Skeletal muscle tissue (tissue), 4 donors: ENCODE results near the gene ST6GALNAC3. TPM values are rescaled to one million over a fixed set of nuclear protein-coding genes. Genes with fewer than 3 reads are reported as not detected.

Experiments
- H3K27ac ChIP-seq: one replicate; pipeline ENCODE4 v1.7.0; 2013; ENCODE audit warnings: mild to moderate bottlenecking, low read depth, low read length, inconsistent platforms
- H3K27me3 ChIP-seq, 3 donors: one replicate each; pipeline ENCODE4 v1.7.0; 2013; ENCODE audit warnings: low read length in 3 of 3; ENCODE audit not compliant: control insufficient read depth in 3 of 3, insufficient read depth in 3 of 3
- H3K36me3 ChIP-seq, 3 donors: one replicate each; pipeline ENCODE4 v1.7.0; 2013; ENCODE audit warnings: low read length in 3 of 3; ENCODE audit not compliant: control insufficient read depth in 3 of 3, insufficient read depth in 3 of 3
- H3K4me1 ChIP-seq, 3 donors: one replicate each; pipeline ENCODE4 v1.7.0; 2013; ENCODE audit warnings: low read length in 3 of 3, mild to moderate bottlenecking in 3 of 3; ENCODE audit not compliant: control insufficient read depth in 3 of 3, insufficient read depth in 3 of 3
- H3K4me3 ChIP-seq, 3 donors: one replicate each; pipeline ENCODE4 v1.7.0; 2013; ENCODE audit warnings: low read length in 3 of 3
- H3K9ac ChIP-seq, 3 donors: one replicate each; pipeline ENCODE4 v1.7.0; 2013; ENCODE audit warnings: low read length in 3 of 3, mild to moderate bottlenecking in 3 of 3, moderate library complexity in 2 of 3, low read depth in 1 of 3
- H3K9me3 ChIP-seq, 3 donors: one replicate each; pipeline ENCODE4 v1.7.0; 2013; ENCODE audit warnings: low read length in 3 of 3; ENCODE audit not compliant: control insufficient read depth in 3 of 3
- total RNA-seq: library from RNA; depleted of rRNA; stranded (reverse); fragments of >200 nt; gene quantifications from one replicate; pipeline ENCODE4 v1.2.3, GENCODE V29; 2014
- donor health status: Osteomylitis.

The ST6GALNAC3 gene
- total RNA-seq, 1 donor from 2014 or later, result 3.7 TPM

- Histone ChIP-seq H3K27me3 (no peaks in the 10 kb centered on the region), H3K4me1 (peaks cover 0 to 2% (median 0%) of the 10 kb centered on the region in 3 donors), H3K4me3 (no peak overlapping the region), H3K36me3 (no peaks in the 10 kb centered on the region), H3K9me3 (no peaks in the 10 kb centered on the region), H3K9ac (no peak overlapping the region), H3K27ac (no peak overlapping the region)
Observed at GRCh38 chr1:76227621-76228020, 153.1 kb downstream of the ST6GALNAC3 start.

GRCh38 chr1:76229279-76230005 is 154.9 kb downstream of the ST6GALNAC3 start:
- peaks cover 0 to 2% (median 0%) of the 10 kb centered on the region in 3 donors for H3K4me1 ChIP-seq
- no peak overlapping the region for H3K27ac ChIP-seq
- no peaks in the 10 kb centered on the region for H3K36me3 ChIP-seq
- no peaks in the 10 kb centered on the region for H3K27me3 ChIP-seq
- no peak overlapping the region for H3K4me3 ChIP-seq
- no peak overlapping the region for H3K9ac ChIP-seq
- H3K9me3 ChIP-seq, result no peaks in the 10 kb centered on the region

- Histone ChIP-seq H3K4me1 (peaks cover 0 to 2% (median 0%) of the 10 kb centered on the region in 3 donors), H3K4me3 (no peak overlapping the region), H3K36me3 (no peaks in the 10 kb centered on the region), H3K27ac (no peak overlapping the region), H3K27me3 (no peaks in the 10 kb centered on the region), H3K9ac (no peak overlapping the region), H3K9me3 (no peaks in the 10 kb centered on the region)
Observed at GRCh38 chr1:76230842-76231281, 156.3 kb downstream of the ST6GALNAC3 start.

- H3K4me3 ChIP-seq, result no peak overlapping the region
Observed at GRCh38 chr1:76231320-76231719, 156.8 kb downstream of the ST6GALNAC3 start.

GRCh38 chr1:76232666-76233065 is 158.1 kb downstream of the ST6GALNAC3 start:
- Histone ChIP-seq H3K9me3 (no peaks in the 10 kb centered on the region), H3K27ac (no peak overlapping the region), H3K4me3 (no peak overlapping the region), H3K27me3 (no peaks in the 10 kb centered on the region), H3K36me3 (no peaks in the 10 kb centered on the region), H3K4me1 (peaks cover 0 to 2% (median 0%) of the 10 kb centered on the region in 3 donors), H3K9ac (no peak overlapping the region)

More at GRCh38 chr1:76231320-76231719, 156.8 kb downstream of the ST6GALNAC3 start:
- no peak overlapping the region for H3K27ac ChIP-seq
- no peaks in the 10 kb centered on the region for H3K27me3 ChIP-seq
- no peaks in the 10 kb centered on the region for H3K36me3 ChIP-seq
- H3K4me1 ChIP-seq, result peaks cover 0 to 2% (median 0%) of the 10 kb centered on the region in 3 donors
- H3K9ac ChIP-seq, result no peak overlapping the region
- H3K9me3 ChIP-seq, result no peaks in the 10 kb centered on the region

- Histone ChIP-seq H3K9me3 (no peaks in the 10 kb centered on the region), H3K27ac (no peak overlapping the region), H3K4me1 (no peaks in the 10 kb centered on the region), H3K27me3 (no peaks in the 10 kb centered on the region), H3K36me3 (no peaks in the 10 kb centered on the region), H3K4me3 (no peak overlapping the region), H3K9ac (no peak overlapping the region)
Observed at GRCh38 chr1:76234061-76234460, 159.5 kb downstream of the ST6GALNAC3 start.

GRCh38 chr1:76237211-76237610 is 162.7 kb downstream of the ST6GALNAC3 start:
- H3K9ac ChIP-seq, result no peak overlapping the region
- no peaks in the 10 kb centered on the region for H3K27me3 ChIP-seq
- no peaks in the 10 kb centered on the region for H3K4me1 ChIP-seq

GRCh38 chr1:76238094-76238628 is 163.6 kb downstream of the ST6GALNAC3 start:
- H3K27me3 ChIP-seq, result no peaks in the 10 kb centered on the region
- no peaks in the 10 kb centered on the region for H3K36me3 ChIP-seq
- H3K4me3 ChIP-seq, result no peak overlapping the region
- peaks cover 0 to 3% (median 0%) of the 10 kb centered on the region in 3 donors for H3K9me3 ChIP-seq
- H3K27ac ChIP-seq, result no peak overlapping the region
- H3K9ac ChIP-seq, result no peak overlapping the region
- H3K4me1 ChIP-seq, result no peaks in the 10 kb centered on the region

More at GRCh38 chr1:76237211-76237610, 162.7 kb downstream of the ST6GALNAC3 start:
- Histone ChIP-seq H3K9me3 (no peaks in the 10 kb centered on the region), H3K36me3 (no peaks in the 10 kb centered on the region), H3K27ac (no peak overlapping the region), H3K4me3 (no peak overlapping the region)

GRCh38 chr1:76239470-76239918 is 164.9 kb downstream of the ST6GALNAC3 start:
- no peaks in the 10 kb centered on the region for H3K27me3 ChIP-seq
- no peaks in the 10 kb centered on the region for H3K4me1 ChIP-seq
- peaks cover 0 to 3% (median under 1%) of the 10 kb centered on the region in 3 donors for H3K9me3 ChIP-seq
- H3K36me3 ChIP-seq, result no peaks in the 10 kb centered on the region
- no peak overlapping the region for H3K27ac ChIP-seq
- H3K4me3 ChIP-seq, result no peak overlapping the region
- H3K9ac ChIP-seq, result no peak overlapping the region

- H3K27me3 ChIP-seq, result no peaks in the 10 kb centered on the region
- H3K4me1 ChIP-seq, result no peaks in the 10 kb centered on the region
- no peak overlapping the region for H3K9ac ChIP-seq
- no peak overlapping the region for H3K27ac ChIP-seq
- no peak overlapping the region for H3K4me3 ChIP-seq
- peaks cover 0 to 3% (median 3%) of the 10 kb centered on the region in 3 donors for H3K9me3 ChIP-seq
- H3K36me3 ChIP-seq, result no peaks in the 10 kb centered on the region
Observed at GRCh38 chr1:76240316-76240715, 165.8 kb downstream of the ST6GALNAC3 start.
